22Rv1 (cell line): ENCODE data around the gene MYH14.

Source experiments
- CTCF ChIP-seq: fragments of 450-650 bp; IDR thresholded peaks from 2 replicates; pipeline ENCODE4 v1.5.1; 2017; ENCODE audit warnings: mild to moderate bottlenecking
- ZFX ChIP-seq: fragments of 450-650 bp; IDR thresholded peaks from 2 replicates; pipeline ENCODE4 v1.6.1; 2017; ENCODE audit warnings: antibody characterized with exemption, borderline replicate concordance

GRCh38 chr19:50331994-50332243 is 128.5 kb downstream of the MYH14 start:
- TF ChIP-seq CTCF (no peak), ZFX (no peak)
